Neutrophil (primary cell): ENCODE results near the gene GPT2.

Experiments
- H3K27ac ChIP-seq: fragments of 200-600 bp; sonication (generic); 2 replicates; pipeline ENCODE4 v1.5.1; 2016; ENCODE audit warnings: mild to moderate bottlenecking, moderate library complexity
- H3K27me3 ChIP-seq: fragments of 200-600 bp; sonication (generic); 2 replicates; pipeline ENCODE4 v1.6.0; 2016; ENCODE audit warnings: mild to moderate bottlenecking
- H3K36me3 ChIP-seq: fragments of 200-600 bp; sonication (generic); 2 replicates; pipeline ENCODE4 v1.5.1; 2017
- H3K4me1 ChIP-seq, 2 experiments: fragments of 200-600 bp in 1 of 2; sonication (generic) in 1 of 2; 1 replicate in 1 of 2; 2 replicates in 1 of 2; pipeline versions ENCODE4 v1.5.1 to v1.6.1; 2013 to 2016; ENCODE audit warnings: low read depth in 1 of 2, low read length in 1 of 2, mild to moderate bottlenecking in 1 of 2, moderate library complexity in 1 of 2; ENCODE audit not compliant: control insufficient read depth in 1 of 2, insufficient read depth in 1 of 2
- H3K4me3 ChIP-seq, 2 experiments: fragments of 200-600 bp in 1 of 2; sonication (generic) in 1 of 2; 1 replicate in 1 of 2; 2 replicates in 1 of 2; pipeline ENCODE4 v1.5.1; 2013 to 2016; ENCODE audit warnings: low read depth in 1 of 2, low read length in 1 of 2, mild to moderate bottlenecking in 1 of 2, moderate library complexity in 1 of 2
- H3K9me3 ChIP-seq: fragments of 200-600 bp; sonication (generic); 2 replicates; pipeline ENCODE4 v1.5.1; 2016
- TF ChIP-seq, protein P1 (sequence below): fragments of 200-600 bp; sonication (generic); IDR thresholded peaks from 2 replicates; pipeline ENCODE4 v1.5.1; 2016; ENCODE audit warnings: antibody characterized with exemption

The GPT2 gene, protein sequence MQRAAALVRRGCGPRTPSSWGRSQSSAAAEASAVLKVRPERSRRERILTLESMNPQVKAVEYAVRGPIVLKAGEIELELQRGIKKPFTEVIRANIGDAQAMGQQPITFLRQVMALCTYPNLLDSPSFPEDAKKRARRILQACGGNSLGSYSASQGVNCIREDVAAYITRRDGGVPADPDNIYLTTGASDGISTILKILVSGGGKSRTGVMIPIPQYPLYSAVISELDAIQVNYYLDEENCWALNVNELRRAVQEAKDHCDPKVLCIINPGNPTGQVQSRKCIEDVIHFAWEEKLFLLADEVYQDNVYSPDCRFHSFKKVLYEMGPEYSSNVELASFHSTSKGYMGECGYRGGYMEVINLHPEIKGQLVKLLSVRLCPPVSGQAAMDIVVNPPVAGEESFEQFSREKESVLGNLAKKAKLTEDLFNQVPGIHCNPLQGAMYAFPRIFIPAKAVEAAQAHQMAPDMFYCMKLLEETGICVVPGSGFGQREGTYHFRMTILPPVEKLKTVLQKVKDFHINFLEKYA

GRCh38 chr16:46883690-46884512 lies at the start of gene GPT2:
Gene GPT2, plus strand, starts transcription at chr16:46884362. Its CDS starts 354 bp downstream, at chr16:46884716.
- Histone ChIP-seq H3K27me3 (peaks cover 44% of the 10 kb centered on the region), H3K27ac (no peak within 1 kb of the TSS), H3K4me3 (peak within 1 kb of the TSS; percentile 72 to 78), H3K4me1 (peaks cover 16 to 20% of the 10 kb centered on the region in 2 experiments), H3K9me3 (no peaks in the 10 kb centered on the region), H3K36me3 (no peaks in the 10 kb centered on the region)
- TF ChIP-seq, protein P1, sequence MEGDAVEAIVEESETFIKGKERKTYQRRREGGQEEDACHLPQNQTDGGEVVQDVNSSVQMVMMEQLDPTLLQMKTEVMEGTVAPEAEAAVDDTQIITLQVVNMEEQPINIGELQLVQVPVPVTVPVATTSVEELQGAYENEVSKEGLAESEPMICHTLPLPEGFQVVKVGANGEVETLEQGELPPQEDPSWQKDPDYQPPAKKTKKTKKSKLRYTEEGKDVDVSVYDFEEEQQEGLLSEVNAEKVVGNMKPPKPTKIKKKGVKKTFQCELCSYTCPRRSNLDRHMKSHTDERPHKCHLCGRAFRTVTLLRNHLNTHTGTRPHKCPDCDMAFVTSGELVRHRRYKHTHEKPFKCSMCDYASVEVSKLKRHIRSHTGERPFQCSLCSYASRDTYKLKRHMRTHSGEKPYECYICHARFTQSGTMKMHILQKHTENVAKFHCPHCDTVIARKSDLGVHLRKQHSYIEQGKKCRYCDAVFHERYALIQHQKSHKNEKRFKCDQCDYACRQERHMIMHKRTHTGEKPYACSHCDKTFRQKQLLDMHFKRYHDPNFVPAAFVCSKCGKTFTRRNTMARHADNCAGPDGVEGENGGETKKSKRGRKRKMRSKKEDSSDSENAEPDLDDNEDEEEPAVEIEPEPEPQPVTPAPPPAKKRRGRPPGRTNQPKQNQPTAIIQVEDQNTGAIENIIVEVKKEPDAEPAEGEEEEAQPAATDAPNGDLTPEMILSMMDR, result peak; percentile 49

DNA sequence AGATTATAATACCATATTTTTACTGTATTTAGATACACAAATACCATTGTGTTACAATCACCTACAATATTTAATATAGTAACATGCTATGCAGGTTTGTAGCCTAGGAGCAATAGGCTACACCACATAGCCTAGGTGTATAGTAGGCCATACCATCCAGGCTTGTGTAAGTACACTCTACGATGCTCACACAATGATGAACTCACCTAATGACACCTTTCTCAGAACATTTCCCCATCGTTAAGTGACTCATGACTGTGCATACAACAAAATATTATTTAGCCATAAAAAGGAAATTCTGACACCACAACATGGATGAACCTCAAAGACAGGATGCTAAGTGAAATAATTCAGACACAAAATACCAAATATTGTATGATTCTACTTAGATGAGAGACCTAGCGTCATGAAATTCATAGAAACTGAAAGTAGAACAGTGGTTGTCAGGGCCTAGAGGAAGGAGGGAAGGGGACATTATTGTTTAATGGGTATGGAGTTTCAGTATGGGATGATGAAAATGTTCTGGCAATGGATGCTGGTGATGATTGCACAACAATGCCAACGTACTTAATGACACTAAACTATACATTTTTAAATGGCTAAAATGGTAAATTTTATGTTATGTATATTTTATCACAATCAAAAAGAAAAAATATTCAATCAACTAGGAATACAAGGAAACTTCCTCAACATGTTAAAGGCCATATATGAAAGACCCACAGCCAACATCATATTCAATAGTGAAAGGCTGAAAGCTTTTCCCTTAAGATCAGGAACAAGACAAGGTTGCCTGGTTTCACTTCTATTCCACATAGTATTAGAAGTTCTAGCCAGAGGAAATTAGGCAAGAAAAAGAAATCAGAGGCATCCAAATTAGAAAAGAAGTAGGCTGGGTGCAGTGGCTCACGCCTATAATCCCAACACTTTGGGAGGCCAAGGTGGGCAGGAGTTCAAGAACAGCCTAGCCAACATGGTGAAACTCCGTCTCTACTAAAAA lies 47.3 kb upstream of the GPT2 start:
- H3K4me3 ChIP-seq, result no peak overlapping the region
- H3K9me3 ChIP-seq, result no peaks in the 10 kb centered on the region
- no peak overlapping the region for H3K27ac ChIP-seq
- H3K27me3 ChIP-seq, result no peaks in the 10 kb centered on the region
- H3K4me1 ChIP-seq, result no peaks in the 10 kb centered on the region
- TF ChIP-seq, protein P1, result no peak
- H3K36me3 ChIP-seq, result no peaks in the 10 kb centered on the region

GRCh38 chr16:46839986-46840443 lies 44.1 kb upstream of the GPT2 start:
- Histone ChIP-seq H3K27me3 (peaks cover 13% of the 10 kb centered on the region), H3K27ac (no peak overlapping the region), H3K36me3 (no peaks in the 10 kb centered on the region), H3K4me1 (peaks cover 7 to 9% of the 10 kb centered on the region in 2 experiments), H3K9me3 (no peaks in the 10 kb centered on the region), H3K4me3 (no peak overlapping the region)
- TF ChIP-seq, protein P1, result no peak

GRCh38 chr16:46842192-46842895 lies 41.8 kb upstream of the GPT2 start:
- H3K9me3 ChIP-seq, result no peaks in the 10 kb centered on the region
- H3K36me3 ChIP-seq, result no peaks in the 10 kb centered on the region
- peaks cover 15% of the 10 kb centered on the region for H3K27me3 ChIP-seq
- no peak overlapping the region for H3K27ac ChIP-seq
- peaks cover 7 to 9% of the 10 kb centered on the region in 2 experiments for H3K4me1 ChIP-seq
- TF ChIP-seq, protein P1, result no peak
- H3K4me3 ChIP-seq, result no peak overlapping the region
